ENCODE data around the gene PGS1.

PGS1 gene

GRCh38 chr17:78408476-78409050 is 30.1 kb downstream of the PGS1 start:
- no peak for DNase-seq (ENCODE audit: low read depth in 2 of 2)

GRCh38 chr17:78409191-78409928 is 30.9 kb downstream of the PGS1 start:
- DNase-seq (ENCODE audit: low read depth in 2 of 2), result no peak

- DNase-seq (ENCODE audit: low read depth in 2 of 2), result no peak
Observed at GRCh38 chr17:78411241-78411857, 32.9 kb downstream of the PGS1 start.

- DNase-seq (ENCODE audit: low read depth in 2 of 2), result no peak
Observed at GRCh38 chr17:78412403-78412802, 34.0 kb downstream of the PGS1 start.

- peak in 1 of 2 donors; percentile 44 for DNase-seq (ENCODE audit: low read depth in 2 of 2)
Observed at GRCh38 chr17:78414178-78415162, 36.0 kb downstream of the PGS1 start.

- no peak for DNase-seq (ENCODE audit: low read depth in 2 of 2)
Observed at GRCh38 chr17:78415821-78416711, 37.6 kb downstream of the PGS1 start.

GRCh38 chr17:78416791-78417530 is 38.5 kb downstream of the PGS1 start:
- no peak for DNase-seq (ENCODE audit: low read depth in 2 of 2)

GRCh38 chr17:78417531-78417909 is 39.1 kb downstream of the PGS1 start:
- no peak for DNase-seq (ENCODE audit: low read depth in 2 of 2)

GRCh38 chr17:78418326-78419026 is 40.0 kb downstream of the PGS1 start:
- DNase-seq (ENCODE audit: low read depth in 2 of 2), result no peak

GRCh38 chr17:78419970-78420815 is 41.7 kb downstream of the PGS1 start:
- no peak for DNase-seq (ENCODE audit: low read depth in 2 of 2)

- DNase-seq (ENCODE audit: low read depth in 2 of 2), result no peak
Observed at GRCh38 chr17:78421084-78421533, 42.7 kb downstream of the PGS1 start.

GRCh38 chr17:78421534-78422266 is 43.3 kb downstream of the PGS1 start:
- DNase-seq (ENCODE audit: low read depth in 2 of 2), result peak; percentile 41 to 61

GRCh38 chr17:78422267-78422605 is 43.8 kb downstream of the PGS1 start:
- DNase-seq (ENCODE audit: low read depth in 2 of 2), result no peak

- DNase-seq (ENCODE audit: low read depth in 2 of 2), result no peak
Observed at GRCh38 chr17:78422872-78423588, 44.6 kb downstream of the PGS1 start.

GRCh38 chr17:78423961-78424675 is 45.7 kb downstream of the PGS1 start:
- no peak for DNase-seq (ENCODE audit: low read depth in 2 of 2)

- no peak for DNase-seq (ENCODE audit: low read depth in 2 of 2)
Observed at GRCh38 chr17:78425429-78425828, 47.0 kb downstream of the PGS1 start.
